Activated naive CD4-positive, alpha-beta T cell treated with anti-CD3 and anti-CD28 coated beads for 36 hours (primary cell): ENCODE results near the gene HIPK1. TPM values are rescaled to one million over a fixed set of nuclear protein-coding genes. Genes with fewer than 3 reads are reported as not detected.
"Not testable (repeated sequence)": the region's sequence is repeated elsewhere in the genome, so short reads cannot be mapped to it uniquely, and the experiment has no call there.

Source experiments
- CTCF ChIA-PET: fragments of 350-600 bp; sonication (Branson Sonifier 250); formaldehyde crosslinking; loops from one replicate; lab custom pipeline; 2021; ENCODE audit warnings: antibody characterized with exemption; lab: Charles Lee
- DNase-seq: peaks from one replicate; pipeline ENCODE4 v3.0.0-alpha.2; 2020
- H3K27ac Mint-ChIP-seq: one replicate; pipeline ENCODE4 v1.8.0; 2021; ENCODE audit warnings: mild to moderate bottlenecking, mixed read lengths
- H3K27me3 Mint-ChIP-seq: one replicate; pipeline ENCODE4 v1.8.0; 2021; ENCODE audit warnings: low read depth, mixed read lengths
- H3K36me3 Mint-ChIP-seq: one replicate; pipeline ENCODE4 v1.8.0; 2021; ENCODE audit warnings: low read depth, mixed read lengths
- H3K4me1 Mint-ChIP-seq: one replicate; pipeline ENCODE4 v1.8.0; 2021; ENCODE audit warnings: low read depth, mixed read lengths
- H3K4me3 Mint-ChIP-seq: one replicate; pipeline ENCODE4 v1.8.0; 2021; ENCODE audit warnings: mild to moderate bottlenecking, moderate library complexity, mixed read lengths
- H3K9me3 Mint-ChIP-seq: one replicate; pipeline ENCODE4 v1.8.0; 2021; ENCODE audit warnings: mixed read lengths
- intact Hi-C: fragments of 100-400 bp; cut with micrococcal nuclease; formaldehyde crosslinking; loops from one replicate; pipeline ENCODE4 v1.15.1; 2023
- total RNA-seq, 2 experiments: library from RNA; stranded (reverse); gene quantifications; one replicate each; pipeline ENCODE4 v1.2.3, GENCODE V29; 2021

HIPK1 gene
- total RNA-seq, 2 experiments from 2014 or later = 47.7 to 51.0 TPM

- Mint-ChIP-seq H3K4me3 (no peak overlapping the region), H3K36me3 (no peaks in the 10 kb centered on the region), H3K27ac (no peak overlapping the region), H3K4me1 (no peaks in the 10 kb centered on the region), H3K27me3 (peaks cover 3% of the 10 kb centered on the region), H3K9me3 (no peaks in the 10 kb centered on the region)
- no peak for DNase-seq
- intact Hi-C loops = no loop called here
- CTCF ChIA-PET = interaction anchor here (0.7 to 0.8 kb wide), 2 partner anchors 12 to 157 kb away, joined by 3 read pairs; no protein-coding TSS in a partner anchor
Measured at GRCh38 chr1:114008480-114008941, 79.4 kb downstream of the HIPK1 start.

- Mint-ChIP-seq H3K36me3 (no peaks in the 10 kb centered on the region), H3K4me3 (no peak overlapping the region), H3K27me3 (peaks cover 3% of the 10 kb centered on the region), H3K27ac (no peak overlapping the region), H3K4me1 (no peaks in the 10 kb centered on the region), H3K9me3 (no peaks in the 10 kb centered on the region)
- intact Hi-C loops = no loop called here
- CTCF ChIA-PET = interaction anchor here (0.8 kb wide), 1 partner anchor 156 kb away, joined by 3 read pairs; no protein-coding TSS in a partner anchor
- DNase-seq = no peak
Measured at GRCh38 chr1:114008993-114009392, 79.9 kb downstream of the HIPK1 start.

- Mint-ChIP-seq H3K4me3 (no peak overlapping the region), H3K27ac (no peak overlapping the region), H3K27me3 (peaks cover 3% of the 10 kb centered on the region), H3K36me3 (no peaks in the 10 kb centered on the region), H3K4me1 (no peaks in the 10 kb centered on the region), H3K9me3 (no peaks in the 10 kb centered on the region)
- intact Hi-C loops = no loop called here
- DNase-seq = no peak
- CTCF ChIA-PET = interaction anchor here (0.8 kb wide), 1 partner anchor 156 kb away, joined by 3 read pairs; no protein-coding TSS in a partner anchor
Measured at GRCh38 chr1:114009393-114009792, 80.3 kb downstream of the HIPK1 start.

- H3K27me3 Mint-ChIP-seq = peaks cover 5% of the 10 kb centered on the region
- CTCF ChIA-PET = no interaction called here
- no peak overlapping the region for H3K27ac Mint-ChIP-seq
- no peak overlapping the region for H3K4me3 Mint-ChIP-seq
- no peaks in the 10 kb centered on the region for H3K36me3 Mint-ChIP-seq
- intact Hi-C loops = no loop called here
- H3K9me3 Mint-ChIP-seq = no peaks in the 10 kb centered on the region
- H3K4me1 Mint-ChIP-seq = no peaks in the 10 kb centered on the region
- DNase-seq = no peak
Measured at GRCh38 chr1:114010433-114011184, 81.5 kb downstream of the HIPK1 start.

- Mint-ChIP-seq H3K36me3 (no peaks in the 10 kb centered on the region), H3K4me1 (no peaks in the 10 kb centered on the region), H3K9me3 (no peaks in the 10 kb centered on the region), H3K27ac (no peak overlapping the region), H3K27me3 (peaks cover 5% of the 10 kb centered on the region), H3K4me3 (no peak overlapping the region)
- no peak for DNase-seq
- CTCF ChIA-PET = no interaction called here
- intact Hi-C loops = no loop called here
Measured at GRCh38 chr1:114011796-114012195, 82.7 kb downstream of the HIPK1 start.

GRCh38 chr1:114015075-114015474 lies 86.0 kb downstream of the HIPK1 start:
- no peaks in the 10 kb centered on the region for H3K9me3 Mint-ChIP-seq
- DNase-seq = no peak
- no peaks in the 10 kb centered on the region for H3K36me3 Mint-ChIP-seq
- peaks cover 5% of the 10 kb centered on the region for H3K27me3 Mint-ChIP-seq
- H3K27ac Mint-ChIP-seq = no peak overlapping the region
- intact Hi-C loops = no loop called here
- CTCF ChIA-PET = interaction anchor here (0.5 kb wide), 1 partner anchor 9 kb away, joined by 6 read pairs; no protein-coding TSS in a partner anchor
- H3K4me3 Mint-ChIP-seq = no peak overlapping the region
- no peaks in the 10 kb centered on the region for H3K4me1 Mint-ChIP-seq

- H3K27me3 Mint-ChIP-seq, H3K36me3 Mint-ChIP-seq, intact Hi-C loops, H3K4me1 Mint-ChIP-seq, H3K9me3 Mint-ChIP-seq, H3K27ac Mint-ChIP-seq, H3K4me3 Mint-ChIP-seq, DNase-seq: not testable (repeated sequence)
- CTCF ChIA-PET = interaction anchor here (0.5 kb wide), 1 partner anchor 675 kb away, joined by 5 read pairs; no protein-coding TSS in a partner anchor
Measured at GRCh38 chr1:114019724-114020123, 90.6 kb downstream of the HIPK1 start.

GRCh38 chr1:114021665-114022099 lies 92.6 kb downstream of the HIPK1 start:
- no peak overlapping the region for H3K4me3 Mint-ChIP-seq
- CTCF ChIA-PET = no interaction called here

GRCh38 chr1:114022877-114023276 lies 93.8 kb downstream of the HIPK1 start:
- Mint-ChIP-seq H3K36me3 (no peaks in the 10 kb centered on the region), H3K9me3 (no peaks in the 10 kb centered on the region), H3K27me3 (no peaks in the 10 kb centered on the region), H3K4me3 (no peak overlapping the region), H3K27ac (no peak overlapping the region), H3K4me1 (no peaks in the 10 kb centered on the region)
- intact Hi-C loops = no loop called here
- CTCF ChIA-PET = no interaction called here
- DNase-seq = no peak

More at GRCh38 chr1:114021665-114022099, 92.6 kb downstream of the HIPK1 start:
- Mint-ChIP-seq H3K27me3 (no peaks in the 10 kb centered on the region), H3K4me1 (no peaks in the 10 kb centered on the region), H3K36me3 (no peaks in the 10 kb centered on the region), H3K9me3 (no peaks in the 10 kb centered on the region), H3K27ac (no peak overlapping the region)
- intact Hi-C loops = no loop called here
- no peak for DNase-seq

- no peak overlapping the region for H3K4me3 Mint-ChIP-seq
- H3K27ac Mint-ChIP-seq = no peak overlapping the region
- H3K36me3 Mint-ChIP-seq = no peaks in the 10 kb centered on the region
- no peaks in the 10 kb centered on the region for H3K9me3 Mint-ChIP-seq
- intact Hi-C loops = no loop called here
- CTCF ChIA-PET = interaction anchor here (1.3 kb wide), 1 partner anchor 27 kb away, joined by 3 read pairs; no protein-coding TSS in a partner anchor
- DNase-seq = no peak
- no peaks in the 10 kb centered on the region for H3K4me1 Mint-ChIP-seq
- H3K27me3 Mint-ChIP-seq = no peaks in the 10 kb centered on the region
Measured at GRCh38 chr1:114023377-114023776, 94.3 kb downstream of the HIPK1 start.

- intact Hi-C loops = no loop called here
- H3K27ac Mint-ChIP-seq = no peak overlapping the region
- no peaks in the 10 kb centered on the region for H3K4me1 Mint-ChIP-seq
- H3K36me3 Mint-ChIP-seq = no peaks in the 10 kb centered on the region
- DNase-seq = no peak
- H3K27me3 Mint-ChIP-seq = no peaks in the 10 kb centered on the region
- CTCF ChIA-PET = interaction anchor here (1.3 kb wide), 1 partner anchor 26 kb away, joined by 3 read pairs; no protein-coding TSS in a partner anchor
- H3K4me3 Mint-ChIP-seq = no peak overlapping the region
- no peaks in the 10 kb centered on the region for H3K9me3 Mint-ChIP-seq
Measured at GRCh38 chr1:114024049-114024448, 94.9 kb downstream of the HIPK1 start.

GRCh38 chr1:114025609-114026401 lies 96.7 kb downstream of the HIPK1 start:
- DNase-seq = no peak
- no peaks in the 10 kb centered on the region for H3K27me3 Mint-ChIP-seq
- no peak overlapping the region for H3K4me3 Mint-ChIP-seq
- H3K36me3 Mint-ChIP-seq = no peaks in the 10 kb centered on the region
- H3K4me1 Mint-ChIP-seq = no peaks in the 10 kb centered on the region
- CTCF ChIA-PET = interaction anchor here (1.0 kb wide), 1 partner anchor 257 kb away, joined by 3 read pairs; no protein-coding TSS in a partner anchor
- intact Hi-C loops = no loop called here
- no peak overlapping the region for H3K27ac Mint-ChIP-seq
- no peaks in the 10 kb centered on the region for H3K9me3 Mint-ChIP-seq
